GM23248 (cell line): ENCODE measurements around the gene EMC10. TPM values are rescaled to one million over a fixed set of nuclear protein-coding genes. Genes with fewer than 3 reads are reported as not detected.

Experiments used
- DNase-seq: peaks from one replicate; pipeline ENCODE4 v3.0.0-alpha.2; 2015
- H2AFZ ChIP-seq: fragments of 200-600 bp; sonication (generic); 2 replicates; pipeline ENCODE4 v1.6.1; 2016; ENCODE audit warnings: antibody characterized with exemption
- H3F3A ChIP-seq: fragments of 200-600 bp; sonication (generic); 2 replicates; pipeline ENCODE4 v1.6.1; 2016; ENCODE audit warnings: mild to moderate bottlenecking, antibody characterized with exemption, mixed run types; ENCODE audit not compliant: insufficient read depth
- H3K27ac ChIP-seq: fragments of 200-600 bp; sonication (generic); 2 replicates; pipeline ENCODE4 v1.5.1; 2016; ENCODE audit warnings: mild to moderate bottlenecking
- H3K27me3 ChIP-seq: fragments of 200-600 bp; sonication (generic); replicated peaks from 2 replicates; pipeline ENCODE4 v1.6.1; 2016; ENCODE audit warnings: mild to moderate bottlenecking; ENCODE audit not compliant: insufficient read depth
- H3K36me3 ChIP-seq: fragments of 200-600 bp; sonication (generic); 2 replicates; pipeline ENCODE4 v1.6.1; 2016; ENCODE audit warnings: low read depth, mild to moderate bottlenecking
- H3K4me1 ChIP-seq: fragments of 200-600 bp; sonication (generic); 2 replicates; pipeline ENCODE4 v1.6.1; 2016; ENCODE audit warnings: mild to moderate bottlenecking; ENCODE audit not compliant: insufficient read depth
- H3K4me2 ChIP-seq: fragments of 200-600 bp; sonication (generic); one replicate; pipeline ENCODE4 v1.6.1; 2016; ENCODE audit warnings: mild to moderate bottlenecking; ENCODE audit not compliant: unreplicated experiment
- H3K4me3 ChIP-seq: fragments of 200-600 bp; sonication (generic); 2 replicates; pipeline ENCODE4 v1.5.1; 2016; ENCODE audit warnings: mild to moderate bottlenecking
- H3K79me2 ChIP-seq: fragments of 200-600 bp; sonication (generic); 2 replicates; pipeline ENCODE4 v1.6.1; 2016; ENCODE audit warnings: mild to moderate bottlenecking; ENCODE audit not compliant: insufficient read depth
- H3K9ac ChIP-seq: fragments of 200-600 bp; sonication (generic); 2 replicates; pipeline ENCODE4 v1.6.1; 2016; ENCODE audit warnings: mild to moderate bottlenecking
- H3K9me2 ChIP-seq: fragments of 200-600 bp; sonication (generic); 2 replicates; pipeline ENCODE4 v1.6.1; 2016; ENCODE audit warnings: mixed run types, mild to moderate bottlenecking, moderate library complexity; ENCODE audit not compliant: insufficient read depth
- H3K9me3 ChIP-seq: fragments of 200-600 bp; sonication (generic); one replicate; pipeline ENCODE4 v1.6.1; 2017; ENCODE audit warnings: low read depth
- H4K20me1 ChIP-seq: fragments of 200-600 bp; sonication (generic); 2 replicates; pipeline ENCODE4 v1.6.0; 2016; ENCODE audit not compliant: insufficient read depth
- EZH2 ChIP-seq: fragments of 200-600 bp; sonication (generic); IDR thresholded peaks from 2 replicates; pipeline ENCODE4 v1.6.1; 2018; ENCODE audit warnings: antibody characterized with exemption, mild to moderate bottlenecking; ENCODE audit not compliant: insufficient read depth, poor library complexity, severe bottlenecking
- EZH2phosphoT487 ChIP-seq: fragments of 200-600 bp; sonication (generic); IDR thresholded peaks from 2 replicates; pipeline ENCODE4 v1.6.1; 2018; ENCODE audit warnings: antibody characterized with exemption, moderate library complexity, mild to moderate bottlenecking, low read depth; ENCODE audit not compliant: insufficient read depth
- WGBS, 2 experiments: methylation state at CpG; one replicate each; pipeline ENCODE4 v1.1.6; 2015 to 2017; ENCODE audit warnings: low lambda C conversion rate in 2 of 2, low coverage in 1 of 2; ENCODE audit errors: missing lambda C conversion rate in 2 of 2; 5-methylcytosine and 5-hydroxymethylcytosine counted together
- in situ Hi-C: fragments of 300-500 bp; cut with MboI; formaldehyde crosslinking; loops from 2 replicates; pipeline ENCODE4 v1.15.0; 2020
- polyA plus RNA-seq: library from polyadenylated mRNA; unstranded; fragments of >200 nt; fragmentation: Nextera tagmentation; extraction: Ambion mirVana; gene quantifications from 2 replicates; pipeline ENCODE4 v1.2.1, GENCODE V29; 2016
- total RNA-seq: library from RNA; depleted of rRNA; stranded (reverse); fragments of >200 nt; shearing (Covaris generic); gene quantifications from 2 replicates; pipeline ENCODE4 v1.2.3, GENCODE V29; 2014

EMC10 gene
- total and polyA plus RNA-seq, 2 experiments from 2014 or later: 7.2 to 96.6 TPM

GRCh38 chr19:50477751-50478515, 1.6 kb downstream of the EMC10 start:
- Histone ChIP-seq H2AFZ (no peak overlapping the region), H3K9me3 (no peaks in the 10 kb centered on the region), H3K27me3 (no peaks in the 10 kb centered on the region), H3K4me1 (no peaks in the 10 kb centered on the region), H3K9ac (no peak overlapping the region), H3K79me2 (no peaks in the 10 kb centered on the region), H3K9me2 (no peaks in the 10 kb centered on the region), H3F3A (no peaks in the 10 kb centered on the region), H3K4me3 (no peak overlapping the region), H3K36me3 (no peaks in the 10 kb centered on the region), H3K27ac (no peak overlapping the region), H4K20me1 (no peaks in the 10 kb centered on the region), H3K4me2 (peak overlapping the region; percentile 79)
- in situ Hi-C loops: no loop called here
- 85 to 89% methylated on average over 17 of the region's 17 CpGs for WGBS, 2 experiments
- no peak for DNase-seq
- no peak for TF ChIP-seq EZH2
- no peak for TF ChIP-seq EZH2phosphoT487

GRCh38 chr19:50478901-50479715, 2.8 kb downstream of the EMC10 start:
- WGBS, 2 experiments: 67 to 76% methylated on average over 18 to 19 of the region's 19 CpGs
- no peak overlapping the region for H3K27ac ChIP-seq
- no peaks in the 10 kb centered on the region for H3K9me2 ChIP-seq
- H3K27me3 ChIP-seq: no peaks in the 10 kb centered on the region
- no peak overlapping the region for H2AFZ ChIP-seq
- H3K4me1 ChIP-seq: no peaks in the 10 kb centered on the region
- no peak overlapping the region for H3K9ac ChIP-seq
- no peaks in the 10 kb centered on the region for H3K36me3 ChIP-seq
- no peaks in the 10 kb centered on the region for H3K79me2 ChIP-seq
- no peak overlapping the region for H3K4me3 ChIP-seq
- H4K20me1 ChIP-seq: no peaks in the 10 kb centered on the region
- H3K4me2 ChIP-seq: no peak overlapping the region
- peak; percentile 57 for DNase-seq
- in situ Hi-C loops: no loop called here
- TF ChIP-seq EZH2phosphoT487 (no peak), EZH2 (no peak)
- no peaks in the 10 kb centered on the region for H3K9me3 ChIP-seq
- no peaks in the 10 kb centered on the region for H3F3A ChIP-seq

GRCh38 chr19:50479761-50480251, 3.5 kb downstream of the EMC10 start:
- in situ Hi-C loops: no loop called here
- Histone ChIP-seq H3K79me2 (no peaks in the 10 kb centered on the region), H3K27ac (no peak overlapping the region), H3K4me2 (no peak overlapping the region), H3K9me3 (no peaks in the 10 kb centered on the region), H3F3A (no peaks in the 10 kb centered on the region), H2AFZ (no peak overlapping the region), H3K4me3 (no peak overlapping the region), H3K27me3 (no peaks in the 10 kb centered on the region), H4K20me1 (no peaks in the 10 kb centered on the region), H3K4me1 (no peaks in the 10 kb centered on the region), H3K36me3 (no peaks in the 10 kb centered on the region), H3K9ac (no peak overlapping the region), H3K9me2 (no peaks in the 10 kb centered on the region)
- DNase-seq: no peak
- TF ChIP-seq EZH2 (no peak), EZH2phosphoT487 (no peak)
- WGBS, 2 experiments: 79 to 84% methylated on average over 12 to 16 of the region's 16 CpGs

- H2AFZ ChIP-seq: no peak overlapping the region
- DNase-seq: no peak
- H4K20me1 ChIP-seq: no peaks in the 10 kb centered on the region
- no peak overlapping the region for H3K27ac ChIP-seq
- H3F3A ChIP-seq: no peaks in the 10 kb centered on the region
- in situ Hi-C loops: no loop called here
- H3K27me3 ChIP-seq: no peaks in the 10 kb centered on the region
- H3K9me2 ChIP-seq: no peaks in the 10 kb centered on the region
- H3K4me3 ChIP-seq: no peak overlapping the region
- H3K4me1 ChIP-seq: no peaks in the 10 kb centered on the region
- H3K4me2 ChIP-seq: no peak overlapping the region
- H3K9me3 ChIP-seq: no peaks in the 10 kb centered on the region
- no peaks in the 10 kb centered on the region for H3K36me3 ChIP-seq
- TF ChIP-seq EZH2: no peak
- no peak for TF ChIP-seq EZH2phosphoT487
- no peaks in the 10 kb centered on the region for H3K79me2 ChIP-seq
- 80 to 88% methylated on average over 27 to 35 of the region's 37 CpGs for WGBS, 2 experiments
- no peak overlapping the region for H3K9ac ChIP-seq
Measured at GRCh38 chr19:50480281-50481111, 4.2 kb downstream of the EMC10 start.
